Glomerular visceral epithelial cell (primary cell): ENCODE data around the gene TUBGCP3.

Experiments used
- DNase-seq: peaks from one replicate; pipeline ENCODE4 v3.0.0-alpha.2; 2016; ENCODE audit errors: extremely low spot score

TUBGCP3 gene

GRCh38 chr13:112453207-112453829 is 134.6 kb downstream of the TUBGCP3 start:
- no peak for DNase-seq

GRCh38 chr13:112452380-112453206 is 135.4 kb downstream of the TUBGCP3 start:
- no peak for DNase-seq

- DNase-seq = no peak
Measured at GRCh38 chr13:112451512-112452379, 136.2 kb downstream of the TUBGCP3 start.

GRCh38 chr13:112450904-112451240 is 137.1 kb downstream of the TUBGCP3 start:
- no peak for DNase-seq

GRCh38 chr13:112450118-112450903 is 137.6 kb downstream of the TUBGCP3 start:
- no peak for DNase-seq

GRCh38 chr13:112449545-112449930 is 138.4 kb downstream of the TUBGCP3 start:
- no peak for DNase-seq

- no peak for DNase-seq
Measured at GRCh38 chr13:112448621-112449544, 139.1 kb downstream of the TUBGCP3 start.

GRCh38 chr13:112447761-112448603 is 140.0 kb downstream of the TUBGCP3 start:
- no peak for DNase-seq

GRCh38 chr13:112447306-112447705 is 140.6 kb downstream of the TUBGCP3 start:
- no peak for DNase-seq

GRCh38 chr13:112446867-112447266 is 141.1 kb downstream of the TUBGCP3 start:
- no peak for DNase-seq

- DNase-seq = no peak
Measured at GRCh38 chr13:112446347-112446861, 141.5 kb downstream of the TUBGCP3 start.

GRCh38 chr13:112445411-112446271 is 142.3 kb downstream of the TUBGCP3 start:
- no peak for DNase-seq

GRCh38 chr13:112444416-112445399 is 143.2 kb downstream of the TUBGCP3 start:
- DNase-seq = no peak

- DNase-seq = peak; percentile 56
Measured at GRCh38 chr13:112443995-112444311, 144.0 kb downstream of the TUBGCP3 start.

- DNase-seq = no peak
Measured at GRCh38 chr13:112443191-112443994, 144.6 kb downstream of the TUBGCP3 start.

GRCh38 chr13:112442483-112443090 is 145.4 kb downstream of the TUBGCP3 start:
- no peak for DNase-seq
